HG02571 (cell line): Measurements from ENCODE around the gene GABRD.

Experiments
- ATAC-seq: cut with Tn5 transposase; IDR thresholded peaks from one replicate; pipeline ENCODE4 v1.9.1; 2021; ENCODE audit warnings: mild to moderate bottlenecking, moderate library complexity; ENCODE audit not compliant: unreplicated experiment

The GABRD gene

DNA sequence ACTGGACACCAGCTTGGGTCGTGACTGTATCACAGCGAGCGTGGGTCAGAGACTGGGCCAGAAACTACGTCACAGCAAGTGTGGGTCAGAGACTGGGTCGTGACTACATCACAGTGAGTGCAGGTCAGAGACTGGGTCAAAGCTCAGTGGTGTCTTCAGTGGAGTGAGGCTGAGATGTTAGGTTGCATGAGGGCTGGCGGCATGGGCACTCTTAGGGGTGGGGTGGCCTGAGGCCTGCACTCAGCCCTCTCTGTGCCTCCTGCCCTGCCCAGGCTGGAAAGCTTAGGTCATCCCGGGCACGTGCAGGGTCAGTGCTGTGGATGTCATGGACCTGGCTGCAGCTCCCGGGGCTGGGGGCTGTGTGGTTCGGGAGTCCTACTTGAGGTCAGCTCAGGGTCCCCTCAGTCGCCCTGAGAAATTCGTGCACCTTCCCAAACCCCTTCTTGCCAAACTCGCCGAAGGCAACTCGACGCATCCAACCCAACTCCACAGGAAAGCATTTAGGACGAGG is 34.5 kb upstream of the GABRD start:
- ATAC-seq: no peak

DNA sequence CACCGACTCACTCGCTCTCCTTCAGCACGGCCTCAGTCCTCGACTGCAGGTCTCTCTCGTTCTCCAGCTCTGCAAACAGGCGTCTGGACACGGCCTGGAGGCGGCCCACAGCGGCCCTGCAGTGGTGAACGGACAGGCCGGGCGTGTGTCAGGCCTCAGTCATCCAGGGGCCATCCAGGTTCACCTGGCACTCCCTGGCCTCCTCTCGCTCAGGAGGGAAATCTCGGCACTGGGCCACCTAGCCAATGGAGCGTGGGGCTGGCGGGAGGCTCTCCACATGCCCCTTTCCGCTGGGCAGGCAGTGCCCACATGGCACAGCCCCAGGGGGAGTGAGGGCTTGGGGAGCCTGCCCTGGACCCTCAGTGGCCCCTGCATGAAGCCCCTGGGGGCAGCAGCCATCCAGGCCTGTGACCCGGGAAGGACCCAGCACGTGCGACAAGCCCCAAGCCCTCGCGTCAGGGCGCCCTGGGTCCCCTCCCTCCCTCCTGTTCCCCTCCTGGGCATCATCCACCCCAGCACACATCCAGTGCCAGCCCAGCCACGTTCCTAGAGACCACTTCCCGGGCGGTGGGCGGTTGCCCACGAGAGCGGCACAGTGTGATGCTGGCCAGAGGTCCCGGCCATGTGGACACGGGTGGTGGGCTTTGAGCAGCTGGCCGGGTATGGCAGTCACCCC is 33.6 kb upstream of the GABRD start:
- no peak for ATAC-seq

DNA sequence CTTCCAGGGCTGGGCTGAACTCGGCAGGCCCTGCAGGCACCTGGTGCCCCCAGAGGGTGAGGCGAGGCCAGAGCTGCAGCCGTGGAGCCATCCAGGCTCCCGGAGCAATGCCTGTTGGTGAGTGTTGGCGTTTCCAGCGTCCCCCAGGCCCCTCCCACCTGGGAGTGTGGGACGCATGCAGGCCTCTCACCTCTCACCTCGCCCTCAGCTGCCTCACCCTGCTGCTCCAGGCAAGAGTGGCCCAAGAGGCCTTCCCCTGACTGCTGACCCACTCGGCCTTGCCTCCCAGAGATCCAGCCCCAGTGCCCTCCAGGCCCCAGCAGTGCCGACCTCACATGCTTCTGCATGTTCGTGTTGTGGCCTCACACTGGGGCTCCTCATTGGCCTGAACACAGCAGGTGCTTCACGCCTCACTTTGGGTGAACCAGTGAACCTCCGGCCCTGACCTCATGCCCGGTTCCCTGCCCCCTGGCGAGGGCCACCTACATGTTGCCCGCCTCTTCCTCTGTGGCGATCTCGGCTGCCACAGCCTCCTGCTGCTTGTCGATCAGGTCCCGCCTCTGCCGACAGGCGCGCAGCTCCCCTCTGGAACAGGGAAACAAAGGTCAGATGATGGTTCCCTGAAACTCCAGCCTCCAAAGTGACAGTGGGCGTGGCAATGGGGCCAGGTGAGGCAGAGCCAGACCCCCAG is 32.5 kb upstream of the GABRD start:
- no peak for ATAC-seq

DNA sequence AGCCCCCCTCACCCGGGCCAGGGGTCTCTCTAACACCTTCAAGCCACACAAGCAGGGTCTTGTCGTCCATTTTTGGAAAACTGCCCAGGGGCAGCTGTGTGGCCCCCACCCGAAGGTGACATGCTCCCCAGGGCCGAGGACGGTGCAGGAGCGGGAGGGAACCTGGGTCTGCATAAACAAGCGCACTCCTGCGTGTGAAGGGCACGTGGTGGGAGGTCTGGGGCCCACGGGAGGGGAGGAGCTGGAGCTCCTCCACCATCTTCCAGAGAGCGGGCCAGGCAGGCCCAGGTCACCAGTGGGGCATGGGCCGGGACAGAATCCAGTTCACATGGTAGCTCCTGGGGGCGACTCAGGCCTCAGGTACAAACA is 32.0 kb upstream of the GABRD start:
- no peak for ATAC-seq

- ATAC-seq: no peak
Observed at GRCh38 chr1:1988061-1988945, 30.8 kb upstream of the GABRD start.

DNA sequence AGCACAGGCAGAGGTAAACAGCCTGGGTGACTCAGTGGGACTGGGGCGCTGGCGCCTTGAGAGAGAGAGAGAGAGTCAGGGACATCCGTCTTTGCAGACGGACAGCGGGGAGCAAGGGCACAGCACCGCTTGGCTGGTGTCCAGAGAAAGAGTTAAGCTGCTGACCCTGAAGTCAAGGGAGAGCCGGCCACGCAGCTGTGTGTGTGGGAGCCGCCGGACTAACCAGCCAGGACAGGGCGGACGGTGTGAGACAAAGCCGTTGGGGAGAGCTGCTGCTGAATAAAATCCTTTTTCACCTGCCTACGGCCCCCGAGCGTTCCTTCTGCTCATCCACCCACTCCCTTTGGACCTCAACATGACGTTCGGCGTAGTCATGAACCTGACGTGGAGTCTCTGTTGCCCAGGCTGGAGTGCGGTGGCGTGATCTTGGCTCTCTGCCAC is 30.0 kb upstream of the GABRD start:
- ATAC-seq: no peak

- ATAC-seq: no peak
Observed at GRCh38 chr1:1989789-1990188, 29.4 kb upstream of the GABRD start.

GRCh38 chr1:1990222-1990621 is 28.9 kb upstream of the GABRD start:
- ATAC-seq: no peak

DNA sequence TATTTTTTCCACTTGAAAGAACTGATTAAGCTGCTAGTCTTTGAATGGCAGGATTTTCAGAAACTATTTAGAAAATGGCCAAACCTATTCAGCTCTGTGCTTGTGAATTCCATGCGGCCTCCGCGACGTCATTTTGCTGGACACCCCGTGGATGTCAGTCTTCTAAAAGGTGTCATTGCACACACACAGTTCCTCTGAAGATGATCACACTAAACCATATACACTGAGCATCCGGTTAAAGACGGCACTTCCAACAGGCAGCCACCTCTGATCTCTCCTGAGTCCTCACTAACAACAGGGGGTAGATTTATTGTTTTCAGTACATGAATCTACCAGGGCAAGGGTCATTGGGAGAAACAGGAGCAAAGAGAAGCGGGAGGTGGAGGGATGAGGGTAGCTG is 24.6 kb upstream of the GABRD start:
- ATAC-seq: no peak

- ATAC-seq: no peak
Observed at GRCh38 chr1:1996207-1996651, 22.9 kb upstream of the GABRD start.

DNA sequence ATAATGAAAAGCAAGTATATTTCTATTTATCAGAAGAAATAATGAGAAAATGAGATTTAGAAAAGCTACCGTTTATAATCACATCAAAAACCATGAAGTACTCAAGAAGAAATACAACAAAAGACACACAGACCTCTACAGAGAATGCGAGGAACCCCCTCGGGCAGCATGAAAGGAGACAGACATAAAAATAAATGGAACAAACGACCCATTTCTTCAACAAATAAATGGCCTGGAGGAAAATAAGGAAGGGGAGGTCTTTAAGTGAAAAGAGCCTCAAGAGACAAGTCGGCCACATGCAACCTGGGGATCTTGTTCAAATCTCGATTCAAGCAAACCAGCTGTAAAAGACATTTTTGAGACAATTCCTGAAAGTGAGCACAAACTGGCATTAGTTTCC is 21.6 kb upstream of the GABRD start:
- ATAC-seq: no peak

GRCh38 chr1:2000432-2000831 is 18.7 kb upstream of the GABRD start:
- ATAC-seq: no peak

DNA sequence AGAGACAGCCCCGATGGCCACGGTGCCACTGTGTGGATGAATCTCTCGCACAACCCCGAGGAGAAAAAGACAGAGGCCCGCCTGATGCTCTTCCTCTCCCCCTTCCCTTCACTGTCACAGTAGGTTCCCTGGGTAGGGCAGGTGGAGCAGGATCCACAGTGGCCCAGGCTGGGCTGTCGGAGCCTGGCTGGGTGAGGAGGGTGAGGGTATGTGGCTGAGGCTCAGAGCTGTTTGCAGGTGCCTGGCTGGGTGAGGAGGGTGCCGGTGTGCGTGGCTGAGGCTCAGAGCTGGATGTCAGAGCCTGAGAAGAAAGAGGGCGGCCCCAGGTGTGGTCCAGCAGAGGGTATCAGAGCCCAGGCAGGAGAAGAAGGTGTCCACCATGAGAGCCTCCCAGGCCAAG is 18.3 kb upstream of the GABRD start:
- ATAC-seq: no peak

DNA sequence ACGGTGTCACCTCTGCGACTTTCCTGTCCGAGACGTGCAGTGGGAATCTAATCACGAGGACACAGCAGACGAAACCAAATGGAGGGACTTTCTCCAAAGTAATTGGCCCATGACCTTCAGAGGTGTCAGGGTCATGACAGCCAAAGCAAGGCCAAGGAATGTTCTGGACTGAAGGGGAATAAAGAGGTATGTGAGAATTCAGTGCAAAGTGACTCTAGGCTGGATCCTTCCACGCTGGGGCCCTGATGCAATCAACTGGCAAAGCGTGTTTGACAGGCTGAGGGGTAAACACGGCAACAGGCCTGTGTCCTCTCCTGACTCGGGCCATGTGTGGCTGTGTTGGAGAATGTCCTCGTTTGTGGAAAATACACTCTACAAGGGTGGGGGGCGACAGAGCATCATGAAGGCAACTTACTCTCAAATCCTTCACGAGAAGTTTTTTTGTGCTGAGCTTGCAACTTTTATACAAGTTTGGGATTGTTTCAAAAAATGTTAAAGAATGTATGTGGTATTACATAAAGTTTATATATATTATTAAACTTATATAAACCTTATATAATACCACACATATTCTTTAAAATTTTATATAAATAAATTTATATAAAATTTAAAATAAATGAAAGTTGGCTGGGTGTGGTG is 17.3 kb upstream of the GABRD start:
- no peak for ATAC-seq

DNA sequence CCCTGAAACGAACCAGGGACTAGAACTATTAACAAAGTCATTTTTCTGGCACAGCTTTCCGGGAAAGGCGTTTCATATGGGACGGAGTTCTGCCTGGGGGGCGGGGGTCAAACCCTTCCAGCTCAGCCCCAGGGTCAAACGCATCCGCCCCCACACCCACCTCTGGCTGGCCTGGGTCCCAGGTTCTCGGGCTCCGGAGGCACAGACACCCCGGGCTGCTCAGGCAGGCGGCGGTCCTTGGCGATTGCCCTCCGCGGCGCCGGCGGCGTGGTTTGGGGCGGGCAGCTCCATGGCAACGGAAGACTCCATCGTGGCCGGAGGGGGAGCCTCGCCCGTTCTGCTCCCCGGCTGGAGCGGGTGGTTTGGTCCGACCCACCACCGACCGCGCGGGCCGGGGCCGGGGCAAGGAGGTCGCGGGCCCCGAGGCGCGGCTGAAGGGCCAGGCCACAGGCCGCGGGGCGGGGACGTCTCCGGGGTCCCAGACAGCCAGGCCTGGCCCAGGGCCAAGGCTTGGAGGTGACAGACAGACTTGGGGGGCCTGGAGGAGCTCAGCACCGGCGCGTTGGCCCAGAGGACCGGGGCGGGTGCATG is 15.5 kb upstream of the GABRD start, which contains the start of gene CFAP74:
Gene CFAP74, minus strand, starts transcription at position 246 of the 591 bp plus-strand sequence. CDS start 12,830 bp downstream, outside the sequence.
- no peak for ATAC-seq

DNA sequence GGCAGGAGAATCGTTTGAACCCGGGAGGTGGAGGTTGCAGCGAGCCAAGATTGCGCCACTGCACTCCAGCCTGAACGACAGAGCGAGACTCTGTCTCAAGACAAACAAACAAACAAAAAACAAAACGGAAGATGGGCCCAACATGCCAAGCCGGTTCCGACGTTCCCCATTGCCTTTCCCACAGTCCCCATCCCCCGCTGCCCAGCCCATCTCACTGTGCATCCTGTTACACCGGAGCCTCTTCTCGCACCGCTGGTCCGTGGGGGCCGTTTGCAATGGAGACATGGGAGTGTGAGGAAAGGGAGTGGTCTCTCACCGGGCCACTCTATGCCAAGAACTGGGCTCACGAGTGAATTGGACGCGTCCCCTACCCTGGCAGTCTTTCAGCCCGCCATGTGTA is 14.3 kb upstream of the GABRD start:
- no peak for ATAC-seq

- no peak for ATAC-seq
Observed at GRCh38 chr1:2009101-2010053, 9.8 kb upstream of the GABRD start.

DNA sequence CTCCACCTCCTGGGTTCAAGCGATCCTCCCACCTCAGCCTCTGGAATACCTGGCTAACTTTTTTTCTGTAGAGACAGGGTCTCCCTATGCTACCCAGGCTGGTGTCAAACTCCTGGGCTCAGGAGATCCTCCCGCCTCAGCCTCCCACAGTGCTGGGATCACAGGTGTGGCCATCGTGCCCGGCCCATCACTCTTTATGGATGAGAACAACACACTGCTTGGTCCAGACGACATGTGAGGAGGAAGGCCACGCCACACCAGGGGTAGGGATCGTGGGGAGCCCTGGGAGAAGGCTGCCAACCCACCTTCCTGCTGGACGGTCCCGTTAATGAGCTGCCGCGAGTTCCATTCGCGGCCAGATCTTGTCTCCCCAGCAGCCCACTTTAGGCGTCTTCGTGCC is 5.0 kb upstream of the GABRD start:
- ATAC-seq: no peak
